HepG2 (cell line): ENCODE results near the gene SASS6. TPM values are rescaled to one million over a fixed set of nuclear protein-coding genes. Genes with fewer than 3 reads are reported as not detected.

Experiments
- ATAC-seq: fragments of 200-7000 bp; cut with Tn5 transposase; 3 replicates; pipeline ENCODE4 v1.9.1; 2020; ENCODE audit warnings: mild to moderate bottlenecking, moderate library complexity
- BruUV-seq: library from RNA; stranded (reverse); fragments of 400-500 nt; replicated peaks from 2 replicates; lab custom pipeline; 2021; lab: Mats Ljungman, UMichigan
- CTCF ChIA-PET: fragments of 300-600 bp; formaldehyde crosslinking; extraction: SDS; loops from one replicate; lab custom pipeline; 2021; ENCODE audit warnings: low total read pairs, inconsistent platforms, low intra/inter-chr PET ratio; lab: Yijun Ruan, JAX
- POLR2A ChIA-PET: fragments of 350-600 bp; sonication (Branson Sonifier 250); formaldehyde crosslinking; loops from one replicate; lab custom pipeline; 2020; ENCODE audit warnings: antibody characterized with exemption, inconsistent platforms; lab: Yijun Ruan, JAX
- DNase-seq: peaks from one replicate; pipeline ENCODE4 v3.0.0-alpha.2; 2015; ENCODE audit warnings: low spot score
- FAIRE-seq: peaks from 3 replicates; lab custom pipeline; 2011; peaks lifted over from hg19 to GRCh38; lab: Jason Lieb, UNC
- H2AFZ ChIP-seq: one replicate; pipeline ENCODE4 v1.6.1; 2011; ENCODE audit warnings: low read length, inconsistent platforms
- H3K27ac ChIP-seq: fragments of 300-600 bp; 3 replicates; pipeline ENCODE4 v1.8.0; 2011; ENCODE audit warnings: mixed run types, mild to moderate bottlenecking, mixed read lengths, low read length, inconsistent platforms; ENCODE audit not compliant: insufficient read depth; ENCODE audit errors: extremely low read length
- H3K27me3 ChIP-seq, 2 experiments: fragments of 200-600 bp in 1 of 2; 2 replicates in 1 of 2; 3 replicates in 1 of 2; pipeline versions ENCODE4 v1.6.0 to v1.8.0; 2011; ENCODE audit warnings: low read length in 2 of 2, mild to moderate bottlenecking in 2 of 2, moderate library complexity in 2 of 2, inconsistent platforms in 1 of 2; ENCODE audit not compliant: insufficient read depth in 2 of 2, control insufficient read depth in 1 of 2
- H3K36me3 ChIP-seq, 2 experiments: fragments of 200-600 bp in 1 of 2; replicated peaks in 1 of 2; 2 replicates in 1 of 2; 3 replicates in 1 of 2; pipeline versions ENCODE4 v1.5.1 to v1.8.0; 2011; ENCODE audit warnings: low read length in 2 of 2, inconsistent platforms in 1 of 2; ENCODE audit not compliant: insufficient read depth in 2 of 2, control insufficient read depth in 1 of 2
- H3K4me1 ChIP-seq: 2 replicates; pipeline ENCODE4 v1.5.1; 2012; ENCODE audit warnings: low read length, inconsistent platforms; ENCODE audit not compliant: insufficient read depth
- H3K4me2 ChIP-seq: 2 replicates; pipeline ENCODE4 v1.6.0; 2011; ENCODE audit warnings: low read depth, low read length, inconsistent platforms
- H3K4me3 ChIP-seq, 3 experiments: fragments of 200-600 bp in 1 of 3; sonication (generic), shearing (Covaris generic) in 1 of 3; replicated peaks in 1 of 3; 2 replicates each; pipeline ENCODE4 v1.5.1; 2011 to 2016; ENCODE audit warnings: low read length in 3 of 3, inconsistent platforms in 2 of 3, low read depth in 2 of 3, mild to moderate bottlenecking in 2 of 3, control low read depth in 1 of 3, mixed read lengths in 1 of 3; ENCODE audit not compliant: insufficient read depth in 1 of 3
- H3K79me2 ChIP-seq: one replicate; pipeline ENCODE4 v1.6.1; 2011; ENCODE audit warnings: low read length, inconsistent platforms; ENCODE audit not compliant: insufficient read depth
- H3K9ac ChIP-seq: 2 replicates; pipeline ENCODE4 v1.6.0; 2011; ENCODE audit warnings: mild to moderate bottlenecking, low read depth, low read length, inconsistent platforms; ENCODE audit not compliant: insufficient read depth
- H3K9me3 ChIP-seq: 2 replicates; pipeline ENCODE4 v1.5.1; 2012; ENCODE audit warnings: mild to moderate bottlenecking, low read length
- H4K20me1 ChIP-seq: 2 replicates; pipeline ENCODE4 v1.6.0; 2011; ENCODE audit warnings: inconsistent platforms, mild to moderate bottlenecking, low read length, moderate library complexity; ENCODE audit not compliant: insufficient read depth
- AGO2 ChIP-seq: fragments of 200-400 bp; formaldehyde crosslinking; optimal IDR thresholded peaks from 2 replicates; pipeline ENCODE3; 2017; ENCODE audit warnings: mild to moderate bottlenecking, low read depth, low read length, moderate library complexity
- CREB1 ChIP-seq, 2 experiments: fragments of 450-650 bp in 1 of 2; IDR thresholded peaks; 2 replicates each; pipeline ENCODE4 v1.6.1; 2016 to 2017; ENCODE audit warnings: control low read depth in 1 of 2, mild to moderate bottlenecking in 1 of 2, missing compliant biosample characterization in 1 of 2, missing genetic modification characterization in 1 of 2
- ETV6 ChIP-seq: sonication (generic); formaldehyde crosslinking; conservative IDR thresholded peaks from 2 replicates; pipeline ENCODE4 v1.4.0; 2020; ENCODE audit warnings: missing genetic modification reagents
- FIP1L1 ChIP-seq: fragments of 200-400 bp; formaldehyde crosslinking; IDR thresholded peaks from 2 replicates; pipeline ENCODE4 v1.6.1; 2018; ENCODE audit warnings: low read depth, mild to moderate bottlenecking, low read length, moderate library complexity, borderline replicate concordance; ENCODE audit not compliant: insufficient read depth
- FLYWCH1 ChIP-seq: sonication (generic); formaldehyde crosslinking; IDR thresholded peaks from 2 replicates; pipeline ENCODE4 v1.8.1; 2023; ENCODE audit warnings: mild to moderate bottlenecking, missing genetic modification reagents
- FOSL2 ChIP-seq: sonication (generic); formaldehyde crosslinking; IDR thresholded peaks from 2 replicates; pipeline ENCODE4 v1.4.0; 2020; ENCODE audit warnings: missing genetic modification reagents
- HOXA3 ChIP-seq: sonication (generic); formaldehyde crosslinking; IDR thresholded peaks from 2 replicates; pipeline ENCODE4 v1.5.0; 2020; ENCODE audit warnings: missing genetic modification reagents
- JDP2 ChIP-seq: sonication (generic); formaldehyde crosslinking; IDR thresholded peaks from 2 replicates; pipeline ENCODE4 v1.8.1; 2022; ENCODE audit warnings: missing genetic modification reagents, borderline replicate concordance
- MLXIP ChIP-seq: sonication (generic); formaldehyde crosslinking; IDR thresholded peaks from 2 replicates; pipeline ENCODE4 v1.9.0; 2021; ENCODE audit warnings: missing genetic modification reagents, borderline replicate concordance
- NFIB ChIP-seq: sonication (generic); formaldehyde crosslinking; IDR thresholded peaks from 2 replicates; pipeline ENCODE4 v1.9.0; 2021; ENCODE audit warnings: missing genetic modification reagents, mild to moderate bottlenecking, borderline replicate concordance
- PHB2 ChIP-seq: fragments of 450-650 bp; IDR thresholded peaks from 2 replicates; pipeline ENCODE4 v1.6.1; 2018; ENCODE audit not compliant: partially characterized antibody
- PTBP1 ChIP-seq: fragments of 200-400 bp; formaldehyde crosslinking; IDR thresholded peaks from 2 replicates; pipeline ENCODE4 v1.6.1; 2018; ENCODE audit warnings: low read length, low read depth; ENCODE audit not compliant: poor library complexity, severe bottlenecking
- TBL1XR1 ChIP-seq: fragments of 150-350 bp; IDR thresholded peaks from 2 replicates; pipeline ENCODE4 v1.6.1; 2014; ENCODE audit warnings: borderline replicate concordance, low read length; ENCODE audit not compliant: partially characterized antibody
- TSC22D2 ChIP-seq: sonication (generic); formaldehyde crosslinking; IDR thresholded peaks from 2 replicates; pipeline ENCODE4 v1.5.1; 2020; ENCODE audit warnings: missing genetic modification reagents, mild to moderate bottlenecking, borderline replicate concordance
- ZNF230 ChIP-seq: sonication (generic); formaldehyde crosslinking; IDR thresholded peaks from 2 replicates; pipeline ENCODE4 v1.4.0; 2020; ENCODE audit warnings: mild to moderate bottlenecking, missing genetic modification reagents
- ZNF441 ChIP-seq: sonication (generic); formaldehyde crosslinking; IDR thresholded peaks from 2 replicates; pipeline ENCODE4 v1.7.0; 2021; ENCODE audit warnings: missing genetic modification reagents, borderline replicate concordance
- ZNF615 ChIP-seq: sonication (generic); formaldehyde crosslinking; IDR thresholded peaks from 2 replicates; pipeline ENCODE4 v1.5.0; 2020; ENCODE audit warnings: mild to moderate bottlenecking, missing genetic modification reagents, borderline replicate concordance
- ZNF709 ChIP-seq: sonication (generic); formaldehyde crosslinking; IDR thresholded peaks from 2 replicates; pipeline ENCODE4 v1.5.0; 2020; ENCODE audit warnings: mild to moderate bottlenecking, missing genetic modification reagents
- ZNF777 ChIP-seq: sonication (generic); formaldehyde crosslinking; IDR thresholded peaks from 2 replicates; pipeline ENCODE4 v1.4.0; 2020; ENCODE audit warnings: missing genetic modification reagents
- ZNF784 ChIP-seq: sonication (generic); formaldehyde crosslinking; IDR thresholded peaks from 2 replicates; pipeline ENCODE4 v1.5.1; 2020; ENCODE audit warnings: missing genetic modification reagents, mild to moderate bottlenecking, borderline replicate concordance
- ZSCAN30 ChIP-seq: sonication (generic); formaldehyde crosslinking; IDR thresholded peaks from 2 replicates; pipeline ENCODE4 v1.5.0; 2020; ENCODE audit warnings: mild to moderate bottlenecking, missing genetic modification reagents
- WGBS: methylation state at CpG from one replicate; pipeline ENCODE4 v1.1.6; 2017; ENCODE audit warnings: low lambda C conversion rate; 5-methylcytosine and 5-hydroxymethylcytosine counted together
- in situ Hi-C: cut with HindIII; loops from 2 replicates; pipeline ENCODE4 v1.10.0; 2017; ENCODE audit warnings: low pct_unique_long_range_greater_than_20kb; ENCODE audit not compliant: extremely low pct_ligation_motif_present
- intact Hi-C: fragments of 100-400 bp; cut with micrococcal nuclease; formaldehyde crosslinking; loops from one replicate; pipeline ENCODE4 v1.10.0; 2022; ENCODE audit not compliant: unreplicated experiment
- polyA plus RNA-seq, 8 experiments: library from polyadenylated mRNA; depleted of rRNA in 3 of 8; stranded (reverse) in 7 of 8; unstranded in 1 of 8; fragments of >200 nt; fragmentation: Illumina TruSeq in 4 of 8; extraction: Trizol in 4 of 8; gene quantifications; 2 replicates each; pipeline versions ENCODE4 v1.2.1 to v1.2.3, GENCODE V29; 2011 to 2016; ENCODE audit warnings: low read depth in 4 of 8, missing spikeins in 1 of 8, mixed read lengths in 1 of 8; ENCODE audit not compliant: insufficient read depth in 1 of 8
- total RNA-seq, 5 experiments: library from RNA; depleted of rRNA; stranded (reverse); fragments of >200 nt; fragmentation: Illumina TruSeq; extraction: Trizol; gene quantifications; 2 replicates each; pipeline ENCODE4 v1.2.3, GENCODE V29; 2016; ENCODE audit warnings: low read depth in 1 of 5

SASS6 gene
- total and polyA plus RNA-seq, 2 of the 13 experiments (the other 11 are each of a cell fraction or from before 2014, with no cell fraction given): 2.3 to 10.7 TPM

GRCh38 chr1:100038660-100039287, 94.0 kb downstream of the SASS6 start:
- DNase-seq: peak; percentile 35
- TF ChIP-seq AGO2 (peak; percentile 43), FOSL2 (CRISPR knock-in tag) (no peak), TBL1XR1 (no peak), ZNF615 (CRISPR knock-in tag) (no peak), PTBP1 (no peak), ETV6 (0 out of 2 replicates have a peak, but pooled peaks have one; percentile 4), NFIB (CRISPR knock-in tag) (no peak), FIP1L1 (no peak), ZNF784 (no peak), CREB1 (IDR thresholded peaks at IDR 0.05) (no peak), CREB1 (CRISPR knock-in tag; IDR thresholded peaks at IDR 0.05) (no peak), HOXA3 (CRISPR knock-in tag) (no peak), ZNF230 (CRISPR knock-in tag) (no peak), MLXIP (CRISPR knock-in tag) (0 out of 2 replicates have a peak, but pooled peaks have one; percentile 16), TSC22D2 (CRISPR knock-in tag) (no peak), ZSCAN30 (CRISPR knock-in tag) (no peak), PHB2 (no peak), ZNF441 (peak; percentile 17; the same call in 1 of the 2 replicates), FLYWCH1 (CRISPR knock-in tag) (no peak), JDP2 (CRISPR knock-in tag) (no peak), ZNF777 (CRISPR knock-in tag) (0 out of 2 replicates have a peak, but pooled peaks have one; percentile 1), ZNF709 (CRISPR knock-in tag) (no peak)

More at GRCh38 chr1:100038660-100039287, 94.0 kb downstream of the SASS6 start:
- Histone ChIP-seq H2AFZ (no peak overlapping the region), H3K27ac (peak overlapping the region; percentile 94), H3K27me3 (no peaks in the 10 kb centered on the region; a peak in 1 of 5 replicates), H4K20me1 (peaks cover 28% of the 10 kb centered on the region; the same call in 1 of the 2 replicates), H3K4me2 (peak overlapping the region; percentile 87), H3K79me2 (peaks cover 83% of the 10 kb centered on the region), H3K36me3 (no peaks in the 10 kb centered on the region), H3K4me1 (peaks cover 58% of the 10 kb centered on the region), H3K9ac (peak overlapping the region; percentile 99), H3K9me3 (no peaks in the 10 kb centered on the region), H3K4me3 (peak overlapping the region; percentile 91 to 99 (median 97))
- ChIA-PET POLR2A (interaction anchor here (0.7 to 2.9 kb wide), 7 partner anchors 8 to 69 kb away, joined by 3 to 25 read pairs (median 5); partner anchors contain the start of gene SLC35A3), CTCF (no interaction called here)
- peak; percentile 66 for ATAC-seq
- no TSS peak for BruUV-seq
- FAIRE-seq: peak; percentile 30
- WGBS: under 1% methylated on average over 17 of the region's 37 CpGs
- in situ Hi-C loops: loop anchor here (5.0 kb wide), 1 partner anchor 231 kb away; no protein-coding TSS in a partner anchor
- intact Hi-C loops: loop anchor here (1.0 to 10.0 kb wide), 4 partner anchors 68 to 421 kb away; partner anchors contain the start of genes CDC14A, SASS6 and TRMT13
